ENCODE results near the gene PHPT1. TPM values are rescaled to one million over a fixed set of nuclear protein-coding genes. Genes with fewer than 3 reads are reported as not detected.
A peak's percentile ranks its signal among the peaks of the same experiment; 100 is the strongest.

PHPT1 gene
- total RNA-seq, 2 experiments from 2014 or later: 13.6 to 17.8 TPM

- POLR2A ChIA-PET: no interaction called here
- no peak for TF ChIP-seq CTCF (IDR thresholded peaks at IDR 0.05)
These were observed 5.1 kb downstream of the PHPT1 start for GRCh38 chr9:136854113-136854841.

GRCh38 chr9:136854842-136855460 lies 5.7 kb downstream of the PHPT1 start:
- Mint-ChIP-seq H3K4me1 (ENCODE audit: low read depth) (no peaks in the 10 kb centered on the region), H3K9me3 (no peaks in the 10 kb centered on the region), H3K4me3 (no peak overlapping the region), H3K27ac (no peak overlapping the region), H3K27me3 (no peaks in the 10 kb centered on the region), H3K36me3 (ENCODE audit: low read depth) (no peaks in the 10 kb centered on the region)
- Histone ChIP-seq H3K4me3 (ENCODE audit: low read length) (no peak overlapping the region), H3K4me1 (ENCODE audit: insufficient read depth, low read length) (peaks cover 8% of the 10 kb centered on the region), H3K27me3 (ENCODE audit: control insufficient read depth in 1 of 2, insufficient read depth in 2 of 2, low read length in 2 of 2) (no peaks in the 10 kb centered on the region), H3K36me3 (ENCODE audit: insufficient read depth, low read length) (peaks cover 10% of the 10 kb centered on the region), H3K27ac (ENCODE audit: low read depth in 1 of 2, low read length in 2 of 2) (no peak overlapping the region), H3K9me3 (ENCODE audit: control insufficient read depth in 1 of 2, insufficient read depth in 1 of 2, low read length in 2 of 2) (no peaks in the 10 kb centered on the region)
- intact Hi-C loops (cut with DNase I, micrococcal nuclease): no loop called here
- ATAC-seq (ENCODE audit: poor library complexity): no peak
- ChIA-PET CTCF (no interaction called here), POLR2A (no interaction called here)
- TF ChIP-seq CTCF (IDR thresholded peaks at IDR 0.05): no peak
- DNase-seq: peak in 2 of 14 experiments; percentile 0 to 22

More at GRCh38 chr9:136854113-136854841, 5.1 kb downstream of the PHPT1 start:
- Histone ChIP-seq H3K4me1 (ENCODE audit: insufficient read depth, low read length) (peaks cover 13% of the 10 kb centered on the region), H3K4me3 (ENCODE audit: low read length) (no peak overlapping the region), H3K27ac (ENCODE audit: low read depth in 1 of 2, low read length in 2 of 2) (no peak overlapping the region), H3K27me3 (ENCODE audit: control insufficient read depth in 1 of 2, insufficient read depth in 2 of 2, low read length in 2 of 2) (no peaks in the 10 kb centered on the region), H3K9me3 (ENCODE audit: control insufficient read depth in 1 of 2, insufficient read depth in 1 of 2, low read length in 2 of 2) (no peaks in the 10 kb centered on the region), H3K36me3 (ENCODE audit: insufficient read depth, low read length) (peaks cover 10% of the 10 kb centered on the region)
- CTCF ChIA-PET: no interaction called here
- DNase-seq: peak in 2 of 14 experiments; percentile 0 to 27
- no peak overlapping the region for H3K27ac Mint-ChIP-seq
- no peak for ATAC-seq (ENCODE audit: poor library complexity)
- peaks cover under 1% of the 10 kb centered on the region for H3K36me3 Mint-ChIP-seq (ENCODE audit: low read depth)
- intact Hi-C loops (cut with DNase I, micrococcal nuclease): no loop called here
- H3K27me3 Mint-ChIP-seq: peaks cover under 1% of the 10 kb centered on the region
- no peaks in the 10 kb centered on the region for H3K9me3 Mint-ChIP-seq
- peaks cover under 1% of the 10 kb centered on the region for H3K4me1 Mint-ChIP-seq (ENCODE audit: low read depth)
- H3K4me3 Mint-ChIP-seq: no peak overlapping the region

GRCh38 chr9:136855461-136856078 lies 6.4 kb downstream of the PHPT1 start:
- no peak for ATAC-seq (ENCODE audit: poor library complexity)
- DNase-seq: peak in 2 of 14 experiments; percentile 1 to 22
- intact Hi-C loops (cut with DNase I, micrococcal nuclease): no loop called here
- Histone ChIP-seq H3K36me3 (ENCODE audit: insufficient read depth, low read length) (peaks cover 8% of the 10 kb centered on the region), H3K4me1 (ENCODE audit: insufficient read depth, low read length) (peaks cover 3% of the 10 kb centered on the region), H3K27ac (ENCODE audit: low read depth in 1 of 2, low read length in 2 of 2) (no peak overlapping the region), H3K4me3 (ENCODE audit: low read length) (no peak overlapping the region), H3K9me3 (ENCODE audit: control insufficient read depth in 1 of 2, insufficient read depth in 1 of 2, low read length in 2 of 2) (no peaks in the 10 kb centered on the region), H3K27me3 (ENCODE audit: control insufficient read depth in 1 of 2, insufficient read depth in 2 of 2, low read length in 2 of 2) (no peaks in the 10 kb centered on the region)
- ChIA-PET POLR2A (no interaction called here), CTCF (no interaction called here)
- Mint-ChIP-seq H3K4me3 (no peak overlapping the region), H3K4me1 (ENCODE audit: low read depth) (no peaks in the 10 kb centered on the region), H3K27me3 (no peaks in the 10 kb centered on the region), H3K9me3 (no peaks in the 10 kb centered on the region), H3K27ac (no peak overlapping the region), H3K36me3 (ENCODE audit: low read depth) (no peaks in the 10 kb centered on the region)
- no peak for TF ChIP-seq CTCF (IDR thresholded peaks at IDR 0.05)

Data from CD4-positive, alpha-beta T cell (primary cell).